ENCODE measurements around the gene MT3.

GRCh38 chr16:56620339-56620897 is 31.1 kb downstream of the MT3 start:
- no peak for TF ChIP-seq CTCF (conservative IDR thresholded peaks at IDR 0.05; ENCODE audit: low read depth in 2 of 2)
- TF ChIP-seq, protein P1, sequence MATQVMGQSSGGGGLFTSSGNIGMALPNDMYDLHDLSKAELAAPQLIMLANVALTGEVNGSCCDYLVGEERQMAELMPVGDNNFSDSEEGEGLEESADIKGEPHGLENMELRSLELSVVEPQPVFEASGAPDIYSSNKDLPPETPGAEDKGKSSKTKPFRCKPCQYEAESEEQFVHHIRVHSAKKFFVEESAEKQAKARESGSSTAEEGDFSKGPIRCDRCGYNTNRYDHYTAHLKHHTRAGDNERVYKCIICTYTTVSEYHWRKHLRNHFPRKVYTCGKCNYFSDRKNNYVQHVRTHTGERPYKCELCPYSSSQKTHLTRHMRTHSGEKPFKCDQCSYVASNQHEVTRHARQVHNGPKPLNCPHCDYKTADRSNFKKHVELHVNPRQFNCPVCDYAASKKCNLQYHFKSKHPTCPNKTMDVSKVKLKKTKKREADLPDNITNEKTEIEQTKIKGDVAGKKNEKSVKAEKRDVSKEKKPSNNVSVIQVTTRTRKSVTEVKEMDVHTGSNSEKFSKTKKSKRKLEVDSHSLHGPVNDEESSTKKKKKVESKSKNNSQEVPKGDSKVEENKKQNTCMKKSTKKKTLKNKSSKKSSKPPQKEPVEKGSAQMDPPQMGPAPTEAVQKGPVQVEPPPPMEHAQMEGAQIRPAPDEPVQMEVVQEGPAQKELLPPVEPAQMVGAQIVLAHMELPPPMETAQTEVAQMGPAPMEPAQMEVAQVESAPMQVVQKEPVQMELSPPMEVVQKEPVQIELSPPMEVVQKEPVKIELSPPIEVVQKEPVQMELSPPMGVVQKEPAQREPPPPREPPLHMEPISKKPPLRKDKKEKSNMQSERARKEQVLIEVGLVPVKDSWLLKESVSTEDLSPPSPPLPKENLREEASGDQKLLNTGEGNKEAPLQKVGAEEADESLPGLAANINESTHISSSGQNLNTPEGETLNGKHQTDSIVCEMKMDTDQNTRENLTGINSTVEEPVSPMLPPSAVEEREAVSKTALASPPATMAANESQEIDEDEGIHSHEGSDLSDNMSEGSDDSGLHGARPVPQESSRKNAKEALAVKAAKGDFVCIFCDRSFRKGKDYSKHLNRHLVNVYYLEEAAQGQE (IDR thresholded peaks at IDR 0.05; ENCODE audit: unreplicated experiment) = no peak
- TF ChIP-seq POLR2AphosphoS5 (IDR thresholded peaks at IDR 0.05; ENCODE audit: low read depth) = no peak
- TF ChIP-seq EZH2 (IDR thresholded peaks at IDR 0.05; ENCODE audit: low read depth, unreplicated experiment) = no peak
- TF ChIP-seq STAT1 (IDR thresholded peaks at IDR 0.05; ENCODE audit: unreplicated experiment) = no peak
- no peak for TF ChIP-seq CREB1 (CRISPR knock-in tag; IDR thresholded peaks at IDR 0.05; ENCODE audit: low read depth)
- no peak for TF ChIP-seq EZH2phosphoT487 (IDR thresholded peaks at IDR 0.05; ENCODE audit: unreplicated experiment)
- TF ChIP-seq JUNB (IDR thresholded peaks at IDR 0.05; ENCODE audit: unreplicated experiment) = no peak
- TF ChIP-seq NANOG (IDR thresholded peaks at IDR 0.05; ENCODE audit: borderline replicate concordance) = no peak
- TF ChIP-seq ZNF331 (CRISPR knock-in tag; IDR thresholded peaks at IDR 0.05; ENCODE audit: low read depth) = no peak
- TF ChIP-seq ZNF114 (CRISPR knock-in tag; IDR thresholded peaks at IDR 0.05) = no peak

Measured in GM23338 (cell line).